Ishikawa (cell line): ENCODE results near the gene TTC3.

ENCODE experiments used
- CEBPB ChIP-seq: IDR thresholded peaks from 2 replicates; pipeline ENCODE4 v1.6.1; 2012
- CREB1 ChIP-seq: IDR thresholded peaks from 2 replicates; pipeline ENCODE4 v1.6.1; 2012; ENCODE audit warnings: low read depth
- EGR1 ChIP-seq: IDR thresholded peaks from 2 replicates; pipeline ENCODE4 v1.6.1; 2012
- EP300 ChIP-seq: IDR thresholded peaks from 2 replicates; pipeline ENCODE4 v1.6.1; 2012; ENCODE audit warnings: borderline replicate concordance
- FOXM1 ChIP-seq: IDR thresholded peaks from 2 replicates; pipeline ENCODE4 v1.6.1; 2012; ENCODE audit warnings: low read depth, borderline replicate concordance
- NFIC ChIP-seq: IDR thresholded peaks from 2 replicates; pipeline ENCODE4 v1.6.1; 2012
- RAD21 ChIP-seq: IDR thresholded peaks from 2 replicates; pipeline ENCODE4 v1.6.1; 2012; ENCODE audit warnings: low read depth
- REST ChIP-seq: IDR thresholded peaks from 2 replicates; pipeline ENCODE4 v1.6.1; 2012; ENCODE audit warnings: low read depth, mild to moderate bottlenecking
- TAF1 ChIP-seq: IDR thresholded peaks from 2 replicates; pipeline ENCODE4 v1.6.1; 2012; ENCODE audit warnings: low read depth, mild to moderate bottlenecking
- TCF12 ChIP-seq: IDR thresholded peaks from 2 replicates; pipeline ENCODE4 v1.6.1; 2012; ENCODE audit warnings: low read depth
- TEAD4 ChIP-seq: IDR thresholded peaks from 2 replicates; pipeline ENCODE4 v1.6.1; 2012
- USF1 ChIP-seq: IDR thresholded peaks from 2 replicates; pipeline ENCODE4 v1.6.1; 2012
- YY1 ChIP-seq: IDR thresholded peaks from 2 replicates; pipeline ENCODE4 v1.6.1; 2012; ENCODE audit warnings: low read depth
- ZBTB7A ChIP-seq: IDR thresholded peaks from 2 replicates; pipeline ENCODE4 v1.6.1; 2012; ENCODE audit warnings: low read depth
- TF ChIP-seq, protein P1 (sequence below): IDR thresholded peaks from 2 replicates; pipeline ENCODE4 v1.6.1; 2012

The TTC3 gene

DNA sequence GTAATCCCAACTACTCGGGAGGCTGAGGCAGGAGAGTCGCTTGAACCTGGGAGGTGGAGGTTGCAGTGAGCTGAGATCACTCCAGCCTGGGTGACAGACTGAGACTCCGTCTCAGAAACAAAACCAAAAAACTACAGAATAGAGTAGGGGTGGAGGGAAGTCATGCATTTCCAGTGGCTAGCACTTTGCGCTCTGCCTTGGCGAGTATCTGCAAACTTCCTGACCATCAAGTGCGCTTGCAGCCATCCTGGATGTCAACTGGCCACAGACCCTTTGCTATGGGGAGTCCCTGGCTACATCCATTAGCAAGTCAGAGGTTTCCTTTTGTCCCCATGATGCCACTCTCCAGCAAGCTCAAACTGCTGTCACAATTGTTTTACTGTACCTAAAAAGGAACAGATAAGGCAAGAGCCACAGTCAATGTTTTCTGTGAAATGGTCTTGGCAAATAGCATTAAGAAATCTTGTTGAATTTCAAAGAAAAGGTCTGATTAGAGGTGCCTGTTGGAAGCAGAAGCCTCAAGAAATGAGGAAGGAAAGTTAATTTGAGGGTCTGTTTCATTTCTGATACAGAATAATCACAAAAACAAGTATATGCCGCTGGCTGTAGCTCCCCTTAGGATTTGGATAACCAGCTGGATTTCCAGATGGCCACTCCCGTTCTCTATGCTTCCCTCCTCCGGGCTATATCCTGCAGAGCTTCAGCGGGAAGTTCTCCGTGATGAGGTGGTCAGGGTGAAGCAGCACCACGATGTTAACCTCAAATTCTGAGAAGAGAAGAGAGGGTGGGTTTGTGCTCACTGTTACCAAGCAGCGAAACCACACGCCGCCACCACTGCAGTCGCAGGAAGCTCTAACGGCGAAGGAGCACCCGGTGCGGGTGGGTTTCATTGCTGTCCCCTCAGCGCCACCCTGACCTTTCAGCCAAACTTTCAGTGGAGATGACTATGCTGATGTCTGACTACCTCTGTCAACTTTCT is 152.1 kb downstream of the TTC3 start:
- no peak for TF ChIP-seq YY1
- TF ChIP-seq USF1: no peak
- no peak for TF ChIP-seq CEBPB
- no peak for TF ChIP-seq TEAD4
- no peak for TF ChIP-seq TCF12
- no peak for TF ChIP-seq REST
- TF ChIP-seq, protein P1, sequence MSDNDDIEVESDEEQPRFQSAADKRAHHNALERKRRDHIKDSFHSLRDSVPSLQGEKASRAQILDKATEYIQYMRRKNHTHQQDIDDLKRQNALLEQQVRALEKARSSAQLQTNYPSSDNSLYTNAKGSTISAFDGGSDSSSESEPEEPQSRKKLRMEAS: no peak
- TF ChIP-seq RAD21: no peak
- no peak for TF ChIP-seq CREB1
- TF ChIP-seq NFIC: no peak
- TF ChIP-seq TAF1: no peak
- no peak for TF ChIP-seq EGR1
- TF ChIP-seq EP300: no peak
- no peak for TF ChIP-seq FOXM1
- TF ChIP-seq ZBTB7A: no peak

DNA sequence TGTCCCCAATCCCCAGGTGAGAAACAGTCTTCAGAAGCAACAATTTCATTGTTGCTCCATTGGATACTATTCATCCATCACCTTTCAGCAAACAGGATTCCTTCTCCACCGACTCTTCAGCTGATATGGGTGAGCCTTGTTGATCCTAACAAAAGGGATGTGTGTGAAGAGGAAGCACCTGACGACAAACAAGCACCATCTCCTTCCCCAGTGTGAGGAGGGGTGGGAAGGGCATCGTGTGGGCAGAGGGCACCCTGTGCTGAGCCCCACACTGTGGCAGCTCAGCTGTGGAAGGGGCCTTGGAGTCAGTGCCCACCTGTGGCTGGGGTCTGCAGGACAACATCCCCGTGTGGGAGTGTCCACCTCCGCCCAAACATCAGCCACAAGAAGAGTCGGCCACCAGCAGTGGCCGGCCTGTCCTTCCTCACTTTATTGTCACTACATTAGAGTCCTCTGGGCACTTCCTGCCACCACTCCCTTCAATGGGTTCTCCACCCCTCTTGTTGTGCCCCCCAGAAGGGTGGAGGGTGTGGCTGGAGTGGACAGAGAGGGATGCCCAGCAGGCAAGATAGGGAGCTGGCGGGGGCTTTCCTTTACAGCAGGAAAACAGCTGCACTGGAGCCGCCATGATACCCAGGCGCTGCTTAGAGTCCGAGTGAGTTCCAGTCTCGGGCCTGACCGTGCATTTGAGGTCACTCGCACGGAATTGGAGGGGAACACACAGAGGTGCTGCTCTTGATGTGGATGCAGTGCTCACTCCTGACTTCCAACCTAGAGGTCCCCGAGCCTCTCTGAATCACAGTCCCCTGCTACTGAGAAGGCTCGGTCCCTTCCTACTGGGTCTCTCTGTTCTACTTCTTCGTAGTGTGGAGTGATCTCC is 153.2 kb downstream of the TTC3 start:
- TF ChIP-seq EGR1 (no peak), TCF12 (no peak), YY1 (no peak), FOXM1 (no peak), EP300 (no peak), USF1 (no peak), CREB1 (no peak), CEBPB (no peak), TAF1 (no peak), RAD21 (no peak), TEAD4 (no peak), NFIC (no peak), REST (no peak), ZBTB7A (no peak)
- TF ChIP-seq, protein P1: no peak

DNA sequence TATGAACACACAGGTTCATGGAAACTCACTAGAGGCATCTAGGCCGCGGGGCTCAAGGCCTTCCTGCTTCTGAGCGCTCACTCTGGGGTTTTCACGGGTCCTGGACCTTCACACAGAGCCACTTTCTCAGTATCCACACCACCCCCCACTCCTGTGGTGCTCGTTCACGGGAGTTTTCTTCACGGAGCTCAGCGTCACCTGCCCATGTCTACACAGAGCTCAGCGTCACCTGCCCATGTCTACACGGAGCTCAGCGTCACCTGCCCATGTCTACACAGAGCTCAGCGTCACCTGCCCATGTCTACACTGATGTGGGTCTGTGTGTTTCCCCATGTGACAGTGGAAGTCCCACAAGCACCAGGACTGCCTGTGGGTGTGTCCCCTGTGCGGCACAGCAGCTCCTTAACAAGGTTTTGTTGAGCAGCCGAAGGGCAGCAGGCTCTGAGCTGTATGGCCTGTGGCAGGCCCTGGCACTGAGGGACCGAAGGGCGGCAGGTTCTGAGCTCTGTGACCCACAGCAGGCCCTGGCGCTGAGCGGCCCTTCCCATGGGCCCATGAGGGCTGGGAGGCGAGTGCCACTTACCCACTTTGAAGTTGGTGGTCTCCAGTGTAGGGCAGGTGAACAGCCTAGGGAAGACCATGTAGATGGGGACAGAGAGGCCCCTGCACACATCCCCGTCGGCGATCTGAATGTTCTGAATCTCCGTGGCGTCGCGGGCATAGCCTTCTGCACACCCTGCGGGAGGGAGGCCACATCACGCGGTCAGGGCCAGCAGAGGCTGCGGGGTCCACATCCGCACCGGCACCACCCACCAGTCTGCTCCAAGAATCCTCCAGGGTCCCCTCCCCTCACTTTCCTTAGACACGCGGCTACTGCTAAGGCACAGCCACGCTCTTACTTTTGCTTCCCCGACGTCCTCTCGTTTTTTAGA is 154.3 kb downstream of the TTC3 start:
- no peak for TF ChIP-seq RAD21
- TF ChIP-seq TEAD4: no peak
- TF ChIP-seq, protein P1: no peak
- TF ChIP-seq EGR1: no peak
- TF ChIP-seq NFIC: no peak
- TF ChIP-seq CREB1: no peak
- TF ChIP-seq ZBTB7A: no peak
- no peak for TF ChIP-seq FOXM1
- TF ChIP-seq TCF12: no peak
- TF ChIP-seq EP300: no peak
- TF ChIP-seq USF1: no peak
- no peak for TF ChIP-seq TAF1
- no peak for TF ChIP-seq REST
- TF ChIP-seq CEBPB: no peak
- TF ChIP-seq YY1: no peak
